ENCODE data around the gene GHRL. TPM values are rescaled to one million over a fixed set of nuclear protein-coding genes. Genes with fewer than 3 reads are reported as not detected.
"Not testable (repeated sequence)": the region's sequence is repeated elsewhere in the genome, so short reads cannot be mapped to it uniquely, and the experiment has no call there.

Gene GHRL
- total RNA-seq, 1 donor from 2014 or later: 0.55 TPM

GRCh38 chr3:10277115-10277625 lies 15.6 kb downstream of the GHRL start:
- intact Hi-C loops (cut with micrococcal nuclease): no loop called here

- intact Hi-C loops (cut with micrococcal nuclease): no loop called here
Measured at GRCh38 chr3:10274601-10275000, 18.1 kb downstream of the GHRL start.

GRCh38 chr3:10273702-10274305 lies 18.9 kb downstream of the GHRL start:
- intact Hi-C loops (cut with micrococcal nuclease): no loop called here

- intact Hi-C loops (cut with micrococcal nuclease): no loop called here
Measured at GRCh38 chr3:10272977-10273376, 19.8 kb downstream of the GHRL start.

GRCh38 chr3:10272476-10272875 lies 20.3 kb downstream of the GHRL start:
- intact Hi-C loops (cut with micrococcal nuclease): not testable (repeated sequence)

- intact Hi-C loops (cut with micrococcal nuclease): no loop called here
Measured at GRCh38 chr3:10269443-10269842, 23.3 kb downstream of the GHRL start.

- intact Hi-C loops (cut with micrococcal nuclease): no loop called here
Measured at GRCh38 chr3:10268930-10269329, 23.8 kb downstream of the GHRL start.

- intact Hi-C loops (cut with micrococcal nuclease): no loop called here
Measured at GRCh38 chr3:10268116-10268515, 24.6 kb downstream of the GHRL start.

- intact Hi-C loops (cut with micrococcal nuclease): not testable (repeated sequence)
Measured at GRCh38 chr3:10266936-10267335, 25.8 kb downstream of the GHRL start.

- intact Hi-C loops (cut with micrococcal nuclease): no loop called here
Measured at GRCh38 chr3:10265833-10266232, 26.9 kb downstream of the GHRL start.

GRCh38 chr3:10263646-10264363 lies 28.9 kb downstream of the GHRL start:
- intact Hi-C loops (cut with micrococcal nuclease): loop anchor here (2.0 to 5.0 kb wide), 3 partner anchors 15 to 332 kb away; partner anchors contain the start of genes CRELD1 and TATDN2

- intact Hi-C loops (cut with micrococcal nuclease): loop anchor here (2.0 to 5.0 kb wide), 3 partner anchors 13 to 330 kb away; partner anchors contain the start of genes CRELD1 and TATDN2
Measured at GRCh38 chr3:10262027-10262426, 30.7 kb downstream of the GHRL start.

- intact Hi-C loops (cut with micrococcal nuclease): loop anchor here (5.0 kb wide), 2 partner anchors 33 to 328 kb away; partner anchors contain the start of gene CRELD1
Measured at GRCh38 chr3:10260211-10260701, 32.5 kb downstream of the GHRL start.

- intact Hi-C loops (cut with micrococcal nuclease): loop anchor here (5.0 kb wide), 2 partner anchors 32 to 327 kb away; partner anchors contain the start of gene CRELD1
Measured at GRCh38 chr3:10259798-10260197, 32.9 kb downstream of the GHRL start.

- intact Hi-C loops (cut with micrococcal nuclease): no loop called here
Measured at GRCh38 chr3:10259036-10259435, 33.7 kb downstream of the GHRL start.

- intact Hi-C loops (cut with micrococcal nuclease): no loop called here
Measured at GRCh38 chr3:10255835-10256234, 36.9 kb downstream of the GHRL start.

- intact Hi-C loops (cut with micrococcal nuclease): no loop called here
Measured at GRCh38 chr3:10253731-10254130, 39.0 kb downstream of the GHRL start.

- intact Hi-C loops (cut with micrococcal nuclease): no loop called here
Measured at GRCh38 chr3:10251006-10251405, 41.7 kb downstream of the GHRL start.

- intact Hi-C loops (cut with micrococcal nuclease): loop anchor here (2.0 to 10.0 kb wide), 7 partner anchors 13 to 853 kb away; partner anchors contain the start of genes ARPC4, CRELD1, EMC3 and JAGN1
Measured at GRCh38 chr3:10249833-10250232, 42.9 kb downstream of the GHRL start.

- intact Hi-C loops (cut with micrococcal nuclease): loop anchor here (1.0 to 10.0 kb wide), 14 partner anchors 11 to 852 kb away; partner anchors contain the start of genes ARPC4, BRK1, BRPF1 and CRELD1
Measured at GRCh38 chr3:10248984-10249748, 43.6 kb downstream of the GHRL start.

Data from T-helper 2 cell treated with Interferon-gamma antibody and Interleukin-4, amounts not matched to agents 100 ng/mL and 5 ng/mL, for 36 hours (primary cell).